Measurements from ENCODE around the gene CCDC9.

The CCDC9 gene

GRCh38 chr19:47232422-47233211 is 23.7 kb upstream of the CCDC9 start:
- H3K27ac ChIP-seq (ENCODE audit: insufficient read depth, low read depth, low read length, poor library complexity, severe bottlenecking) = no peak overlapping the region
- no peaks in the 10 kb centered on the region for H3K27me3 ChIP-seq (ENCODE audit: control insufficient read depth, insufficient read depth, low read length, poor library complexity, severe bottlenecking)
- 84 to 89% methylated on average over 16 of the region's 16 CpGs for WGBS, 2 experiments
- H3K36me3 ChIP-seq (ENCODE audit: control insufficient read depth, insufficient read depth, low read length) = no peaks in the 10 kb centered on the region
- peaks cover 13% of the 10 kb centered on the region for H3K4me1 ChIP-seq (ENCODE audit: control insufficient read depth, insufficient read depth, low read length)
- H3K4me3 ChIP-seq (ENCODE audit: insufficient read depth, low read depth, low read length) = no peak overlapping the region
- no peaks in the 10 kb centered on the region for H3K9me3 ChIP-seq (ENCODE audit: control insufficient read depth, low read length)

- Histone ChIP-seq H3K9me3 (ENCODE audit: control insufficient read depth, low read length) (no peaks in the 10 kb centered on the region), H3K4me3 (ENCODE audit: insufficient read depth, low read depth, low read length) (no peak overlapping the region), H3K36me3 (ENCODE audit: control insufficient read depth, insufficient read depth, low read length) (no peaks in the 10 kb centered on the region), H3K27ac (ENCODE audit: insufficient read depth, low read depth, low read length, poor library complexity, severe bottlenecking) (no peak overlapping the region), H3K27me3 (ENCODE audit: control insufficient read depth, insufficient read depth, low read length, poor library complexity, severe bottlenecking) (peaks cover 31% of the 10 kb centered on the region), H3K4me1 (ENCODE audit: control insufficient read depth, insufficient read depth, low read length) (peaks cover 3% of the 10 kb centered on the region)
- 90 to 94% methylated on average over 12 of the region's 12 CpGs for WGBS, 2 experiments
Observed at GRCh38 chr19:47236072-47236675, 20.2 kb upstream of the CCDC9 start.

- Histone ChIP-seq H3K9me3 (ENCODE audit: control insufficient read depth, low read length) (no peaks in the 10 kb centered on the region), H3K4me3 (ENCODE audit: insufficient read depth, low read depth, low read length) (peak overlapping the region; percentile 34), H3K27me3 (ENCODE audit: control insufficient read depth, insufficient read depth, low read length, poor library complexity, severe bottlenecking) (peaks cover 56% of the 10 kb centered on the region), H3K36me3 (ENCODE audit: control insufficient read depth, insufficient read depth, low read length) (no peaks in the 10 kb centered on the region), H3K27ac (ENCODE audit: insufficient read depth, low read depth, low read length, poor library complexity, severe bottlenecking) (no peak overlapping the region), H3K4me1 (ENCODE audit: control insufficient read depth, insufficient read depth, low read length) (peaks cover 6% of the 10 kb centered on the region)
- WGBS, 2 experiments = 16 to 18% methylated on average over 16 of the region's 16 CpGs
Observed at GRCh38 chr19:47239152-47239551, 17.2 kb upstream of the CCDC9 start.

GRCh38 chr19:47239610-47240296 is 16.6 kb upstream of the CCDC9 start:
- no peaks in the 10 kb centered on the region for H3K9me3 ChIP-seq (ENCODE audit: control insufficient read depth, low read length)
- H3K4me3 ChIP-seq (ENCODE audit: insufficient read depth, low read depth, low read length) = peak overlapping the region; percentile 34
- WGBS, 2 experiments = 2 to 3% methylated on average over 62 of the region's 62 CpGs
- H3K27ac ChIP-seq (ENCODE audit: insufficient read depth, low read depth, low read length, poor library complexity, severe bottlenecking) = no peak overlapping the region
- peaks cover 6% of the 10 kb centered on the region for H3K4me1 ChIP-seq (ENCODE audit: control insufficient read depth, insufficient read depth, low read length)
- peaks cover 56% of the 10 kb centered on the region for H3K27me3 ChIP-seq (ENCODE audit: control insufficient read depth, insufficient read depth, low read length, poor library complexity, severe bottlenecking)
- H3K36me3 ChIP-seq (ENCODE audit: control insufficient read depth, insufficient read depth, low read length) = no peaks in the 10 kb centered on the region

- no peaks in the 10 kb centered on the region for H3K36me3 ChIP-seq (ENCODE audit: control insufficient read depth, insufficient read depth, low read length)
- H3K4me3 ChIP-seq (ENCODE audit: insufficient read depth, low read depth, low read length) = no peak overlapping the region
- no peaks in the 10 kb centered on the region for H3K9me3 ChIP-seq (ENCODE audit: control insufficient read depth, low read length)
- H3K4me1 ChIP-seq (ENCODE audit: control insufficient read depth, insufficient read depth, low read length) = peaks cover 6% of the 10 kb centered on the region
- H3K27ac ChIP-seq (ENCODE audit: insufficient read depth, low read depth, low read length, poor library complexity, severe bottlenecking) = no peak overlapping the region
- peaks cover 56% of the 10 kb centered on the region for H3K27me3 ChIP-seq (ENCODE audit: control insufficient read depth, insufficient read depth, low read length, poor library complexity, severe bottlenecking)
- WGBS, 2 experiments = 56 to 60% methylated on average over 6 of the region's 6 CpGs
Observed at GRCh38 chr19:47240556-47240955, 15.8 kb upstream of the CCDC9 start.

- Histone ChIP-seq H3K4me3 (ENCODE audit: insufficient read depth, low read depth, low read length) (no peak overlapping the region), H3K9me3 (ENCODE audit: control insufficient read depth, low read length) (no peaks in the 10 kb centered on the region), H3K36me3 (ENCODE audit: control insufficient read depth, insufficient read depth, low read length) (no peaks in the 10 kb centered on the region), H3K4me1 (ENCODE audit: control insufficient read depth, insufficient read depth, low read length) (peaks cover 6% of the 10 kb centered on the region), H3K27me3 (ENCODE audit: control insufficient read depth, insufficient read depth, low read length, poor library complexity, severe bottlenecking) (peaks cover 56% of the 10 kb centered on the region), H3K27ac (ENCODE audit: insufficient read depth, low read depth, low read length, poor library complexity, severe bottlenecking) (no peak overlapping the region)
- 15 to 16% methylated on average over 22 to 24 of the region's 27 CpGs for WGBS, 2 experiments
Observed at GRCh38 chr19:47240996-47241918, 15.1 kb upstream of the CCDC9 start.

- Histone ChIP-seq H3K9me3 (ENCODE audit: control insufficient read depth, low read length) (no peaks in the 10 kb centered on the region), H3K36me3 (ENCODE audit: control insufficient read depth, insufficient read depth, low read length) (no peaks in the 10 kb centered on the region), H3K27me3 (ENCODE audit: control insufficient read depth, insufficient read depth, low read length, poor library complexity, severe bottlenecking) (peaks cover 56% of the 10 kb centered on the region), H3K27ac (ENCODE audit: insufficient read depth, low read depth, low read length, poor library complexity, severe bottlenecking) (no peak overlapping the region), H3K4me3 (ENCODE audit: insufficient read depth, low read depth, low read length) (no peak overlapping the region), H3K4me1 (ENCODE audit: control insufficient read depth, insufficient read depth, low read length) (peaks cover 6% of the 10 kb centered on the region)
- 94 to 96% methylated on average over 7 of the region's 7 CpGs for WGBS, 2 experiments
Observed at GRCh38 chr19:47241919-47242577, 14.3 kb upstream of the CCDC9 start.

GRCh38 chr19:47243364-47243775 is 13.0 kb upstream of the CCDC9 start:
- whole genome bisulfite sequencing, 2 experiments = 20 to 22% methylated on average over 9 of the region's 9 CpGs
- Histone ChIP-seq H3K36me3 (ENCODE audit: control insufficient read depth, insufficient read depth, low read length) (no peaks in the 10 kb centered on the region), H3K4me1 (ENCODE audit: control insufficient read depth, insufficient read depth, low read length) (peaks cover 6% of the 10 kb centered on the region), H3K4me3 (ENCODE audit: insufficient read depth, low read depth, low read length) (peak overlapping the region; percentile 34), H3K27me3 (ENCODE audit: control insufficient read depth, insufficient read depth, low read length, poor library complexity, severe bottlenecking) (peaks cover 54% of the 10 kb centered on the region), H3K9me3 (ENCODE audit: control insufficient read depth, low read length) (no peaks in the 10 kb centered on the region), H3K27ac (ENCODE audit: insufficient read depth, low read depth, low read length, poor library complexity, severe bottlenecking) (no peak overlapping the region)

GRCh38 chr19:47243776-47244547 is 12.4 kb upstream of the CCDC9 start:
- 1 to 2% methylated on average over 46 of the region's 46 CpGs for WGBS, 2 experiments
- Histone ChIP-seq H3K36me3 (ENCODE audit: control insufficient read depth, insufficient read depth, low read length) (no peaks in the 10 kb centered on the region), H3K27me3 (ENCODE audit: control insufficient read depth, insufficient read depth, low read length, poor library complexity, severe bottlenecking) (peaks cover 48% of the 10 kb centered on the region), H3K4me1 (ENCODE audit: control insufficient read depth, insufficient read depth, low read length) (peaks cover 6% of the 10 kb centered on the region), H3K27ac (ENCODE audit: insufficient read depth, low read depth, low read length, poor library complexity, severe bottlenecking) (peak overlapping the region; percentile 90), H3K4me3 (ENCODE audit: insufficient read depth, low read depth, low read length) (peak overlapping the region; percentile 34), H3K9me3 (ENCODE audit: control insufficient read depth, low read length) (no peaks in the 10 kb centered on the region)

Measured in ectodermal cell (in vitro differentiated cells).